Psoas muscle (tissue), 8 donors: Measurements from ENCODE around the gene MUC6. TPM values are rescaled to one million over a fixed set of nuclear protein-coding genes. Genes with fewer than 3 reads are reported as not detected.

ENCODE experiments used
- ATAC-seq, 4 donors: fragments of 200-7000 bp; cut with Tn5 transposase; one replicate each; pipeline ENCODE4 v1.9.1; 2020; ENCODE audit warnings: moderate library complexity in 3 of 4, mild to moderate bottlenecking in 2 of 4
- DNase-seq, 2 donors: peaks; one replicate each; pipeline ENCODE4 v3.0.0-alpha.2; 2020
- H3K27ac ChIP-seq: fragments of 200-600 bp; one replicate; pipeline ENCODE4 v1.8.0; 2022
- H3K27me3 ChIP-seq, 3 donors: fragments of 200-600 bp in 1 of 3; one replicate each; pipeline versions ENCODE4 v1.6.1 to v1.8.0; 2013 to 2022; ENCODE audit warnings: low read length in 2 of 3, mild to moderate bottlenecking in 2 of 3, moderate library complexity in 1 of 3; ENCODE audit not compliant: insufficient read depth in 3 of 3
- H3K36me3 ChIP-seq, 2 donors: fragments of 200-600 bp in 1 of 2; one replicate each; pipeline versions ENCODE4 v1.6.1 to v1.8.0; 2013 to 2022; ENCODE audit warnings: low read depth in 1 of 2, mild to moderate bottlenecking in 1 of 2, moderate library complexity in 1 of 2; ENCODE audit not compliant: insufficient read depth in 1 of 2
- H3K4me1 ChIP-seq: fragments of 200-600 bp; one replicate; pipeline ENCODE4 v1.8.0; 2022
- H3K4me3 ChIP-seq: fragments of 200-600 bp; one replicate; pipeline ENCODE4 v1.8.0; 2022; ENCODE audit warnings: mild to moderate bottlenecking
- H3K9me3 ChIP-seq: fragments of 200-600 bp; one replicate; pipeline ENCODE4 v1.8.0; 2022
- WGBS, 3 donors: extraction: QIAGEN DNeasy Blood & Tissue Kit; methylation state at CpG; one replicate each; pipeline versions ENCODE4 v1.1.6 to v1.1.7; 2013; 5-methylcytosine and 5-hydroxymethylcytosine counted together
- intact Hi-C, 2 donors: fragments of 100-400 bp; cut with DNase I; formaldehyde crosslinking; loops; one replicate each; pipeline versions ENCODE4 v1.11.0 to v1.14.2; 2022
- polyA plus RNA-seq, 3 donors: library from polyadenylated mRNA; stranded (reverse); fragments of 200-250 nt; gene quantifications; one replicate each; pipeline ENCODE4 v1.2.3, GENCODE V29; 2013
- total RNA-seq, 4 donors: library from RNA; stranded (reverse); fragmentation: NEBNext Ultra II Directional in 2 of 4; extraction: Animal tissue kit (Norgen Biotek cat#: 25700) in 2 of 4; gene quantifications; one replicate each; pipeline versions ENCODE4 v1.2.1 to v1.2.4, GENCODE V29; 2021 to 2023
- TF ChIP-seq, protein P1 (sequence below): fragments of 200-600 bp; IDR thresholded peaks from one replicate; pipeline ENCODE4 v1.8.0; 2022; ENCODE audit warnings: antibody characterized with exemption
- donor health status: healthy with polysubstance abuse.
- donor health status: DM: no; HTN: no; CAD: no; lungs with moderate emphysema.
- donor health status: Bipolar disorder and iron deficiency.
- donor health status: healthy.
- donor health status: DM: yes; HTN: yes; CAD: no.
- donor health status: DM: no; HTN: no; CAD: no.
- donor health status: DM: no; HTN: no; CAD: no.
- donor health status: DM: yes; HTN: yes; CAD: no.

MUC6 gene
- total and polyA plus RNA-seq, 7 donors = under 0.01 to 0.04 (median 0.01) TPM; not detected in 4

DNA sequence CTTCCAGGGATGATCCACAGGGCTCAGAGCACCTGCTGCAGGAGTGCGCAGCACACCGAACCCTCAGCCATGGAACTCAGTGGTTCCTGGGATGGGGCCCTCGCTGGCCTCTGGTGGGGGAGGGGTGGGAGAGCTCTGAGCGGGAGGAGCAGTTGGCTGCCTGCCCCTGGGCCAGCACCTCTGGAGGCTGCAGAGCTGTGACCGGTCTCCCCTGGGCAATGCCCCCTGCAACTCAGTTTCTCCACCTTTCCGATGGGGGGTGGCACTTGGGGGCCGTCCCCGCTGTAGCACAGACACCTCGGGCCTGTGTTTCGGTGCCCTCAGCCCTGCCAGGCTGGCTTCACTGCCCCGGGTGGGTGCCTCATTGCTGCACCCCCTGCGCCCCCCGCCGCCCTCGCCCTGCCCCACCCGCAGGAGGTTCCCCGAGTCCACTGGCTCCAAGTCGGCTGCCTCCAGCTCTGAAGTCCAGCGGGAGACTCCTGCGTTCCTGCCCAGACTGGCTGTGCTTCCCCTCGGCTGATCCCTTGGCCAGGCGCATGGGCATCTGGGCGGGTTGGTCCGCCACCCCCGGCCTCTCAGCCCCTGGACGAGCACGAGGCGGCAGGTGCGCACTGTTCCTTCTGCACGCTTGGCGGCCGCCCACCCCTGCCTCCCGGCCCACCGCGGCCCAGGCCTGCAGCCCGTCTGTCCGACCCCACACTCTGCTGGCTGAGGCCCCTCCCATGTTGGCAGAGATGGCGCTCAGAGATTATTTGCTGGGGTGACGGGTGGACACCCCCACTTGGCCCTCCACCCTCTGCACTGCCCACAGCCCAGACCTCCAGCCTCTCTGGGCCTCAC is 1.8 kb downstream of the MUC6 start:
- ATAC-seq (peak in 3 of 4 donors; percentile 13 to 32 (median 26)), DNase-seq (no peak)
- H3K4me3 ChIP-seq = no peak overlapping the region
- WGBS, 3 donors = 30 to 44% (median 38%) methylated on average over 30 to 39 of the region's 39 CpGs
- no peaks in the 10 kb centered on the region for H3K9me3 ChIP-seq
- H3K27ac ChIP-seq = no peak overlapping the region
- H3K36me3 ChIP-seq = no peaks in the 10 kb centered on the region
- intact Hi-C loops = no loop called here
- TF ChIP-seq, protein P1, sequence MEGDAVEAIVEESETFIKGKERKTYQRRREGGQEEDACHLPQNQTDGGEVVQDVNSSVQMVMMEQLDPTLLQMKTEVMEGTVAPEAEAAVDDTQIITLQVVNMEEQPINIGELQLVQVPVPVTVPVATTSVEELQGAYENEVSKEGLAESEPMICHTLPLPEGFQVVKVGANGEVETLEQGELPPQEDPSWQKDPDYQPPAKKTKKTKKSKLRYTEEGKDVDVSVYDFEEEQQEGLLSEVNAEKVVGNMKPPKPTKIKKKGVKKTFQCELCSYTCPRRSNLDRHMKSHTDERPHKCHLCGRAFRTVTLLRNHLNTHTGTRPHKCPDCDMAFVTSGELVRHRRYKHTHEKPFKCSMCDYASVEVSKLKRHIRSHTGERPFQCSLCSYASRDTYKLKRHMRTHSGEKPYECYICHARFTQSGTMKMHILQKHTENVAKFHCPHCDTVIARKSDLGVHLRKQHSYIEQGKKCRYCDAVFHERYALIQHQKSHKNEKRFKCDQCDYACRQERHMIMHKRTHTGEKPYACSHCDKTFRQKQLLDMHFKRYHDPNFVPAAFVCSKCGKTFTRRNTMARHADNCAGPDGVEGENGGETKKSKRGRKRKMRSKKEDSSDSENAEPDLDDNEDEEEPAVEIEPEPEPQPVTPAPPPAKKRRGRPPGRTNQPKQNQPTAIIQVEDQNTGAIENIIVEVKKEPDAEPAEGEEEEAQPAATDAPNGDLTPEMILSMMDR = no peak
- H3K4me1 ChIP-seq = peaks cover 12% of the 10 kb centered on the region
- peaks cover 0 to 4% (median 0%) of the 10 kb centered on the region in 3 donors for H3K27me3 ChIP-seq

DNA sequence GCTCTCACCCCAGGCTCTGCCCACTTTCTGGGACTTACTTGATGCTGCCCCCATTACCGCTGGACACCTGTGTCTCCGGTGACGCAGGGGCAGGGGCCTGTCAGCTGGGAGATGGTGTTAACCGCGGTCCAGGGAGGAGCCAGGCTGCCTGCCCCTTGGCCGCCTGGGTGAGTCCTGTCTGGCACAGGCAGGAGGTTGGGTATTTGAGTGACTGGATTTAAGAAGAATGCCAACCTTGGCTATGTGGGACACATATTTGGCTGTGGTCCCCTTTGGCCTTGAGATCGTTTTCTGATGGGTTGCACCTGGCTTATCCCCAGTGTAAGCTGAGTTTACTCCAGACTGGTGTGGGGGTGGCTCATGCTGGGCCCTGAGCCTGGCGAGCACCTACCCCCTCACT is 2.5 kb downstream of the MUC6 start:
- intact Hi-C loops = no loop called here
- no peak overlapping the region for H3K4me3 ChIP-seq
- no peaks in the 10 kb centered on the region for H3K36me3 ChIP-seq
- H3K27me3 ChIP-seq = peaks cover 0 to 4% (median 0%) of the 10 kb centered on the region in 3 donors
- H3K27ac ChIP-seq = no peak overlapping the region
- no peaks in the 10 kb centered on the region for H3K9me3 ChIP-seq
- peaks cover 12% of the 10 kb centered on the region for H3K4me1 ChIP-seq
- ATAC-seq (peak; percentile 38 to 78 (median 63)), DNase-seq (no peak)
- 26 to 42% (median 36%) methylated on average over 8 of the region's 8 CpGs for WGBS, 3 donors
- TF ChIP-seq, protein P1 = no peak

DNA sequence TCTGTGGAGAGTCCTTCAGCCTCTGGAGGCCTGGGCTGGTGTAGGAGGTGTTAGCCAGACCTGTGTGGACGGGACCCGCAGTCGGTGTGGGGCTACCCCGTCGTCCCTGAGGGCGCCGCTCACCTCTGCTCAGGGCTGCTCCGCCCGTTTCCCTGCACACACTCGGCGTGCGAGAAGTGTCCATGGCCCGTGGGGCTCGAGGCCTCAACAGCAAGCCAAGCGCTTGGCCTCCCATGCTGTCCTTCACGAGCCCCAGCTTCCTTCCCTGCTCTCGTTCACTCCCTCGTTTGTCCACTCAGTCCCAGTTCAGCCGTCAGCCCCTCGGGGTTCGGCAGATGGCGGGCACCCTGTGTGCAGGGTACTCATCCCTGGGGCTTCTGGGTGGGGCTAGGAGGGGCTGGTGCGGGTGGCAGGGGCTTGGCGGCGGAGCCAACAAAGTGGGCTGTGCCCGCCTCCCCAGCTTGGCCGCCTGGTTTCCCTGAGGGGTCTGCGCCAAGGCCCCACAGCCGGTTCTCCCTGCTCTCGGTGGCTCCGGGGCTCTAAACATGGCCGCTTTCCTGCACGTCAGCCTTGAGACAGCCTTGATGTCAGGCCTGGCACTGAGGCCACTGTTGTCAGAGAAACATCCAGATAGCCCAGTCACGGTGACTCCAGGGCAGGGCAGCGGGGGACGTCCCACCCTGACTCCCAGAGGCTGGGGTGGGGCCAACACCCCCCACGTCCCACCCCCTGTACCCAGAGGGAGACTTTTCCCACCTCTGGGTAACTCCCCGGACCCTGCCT is 3.3 kb downstream of the MUC6 start:
- no peaks in the 10 kb centered on the region for H3K36me3 ChIP-seq
- intact Hi-C loops = no loop called here
- DNase-seq = no peak
- no peak overlapping the region for H3K4me3 ChIP-seq
- peaks cover 12% of the 10 kb centered on the region for H3K4me1 ChIP-seq
- no peak overlapping the region for H3K27ac ChIP-seq
- TF ChIP-seq, protein P1 = no peak
- ATAC-seq = no peak
- H3K9me3 ChIP-seq = no peaks in the 10 kb centered on the region
- peaks cover 0 to 4% (median 0%) of the 10 kb centered on the region in 3 donors for H3K27me3 ChIP-seq
- WGBS, 3 donors = 68 to 73% (median 70%) methylated on average over 34 to 38 of the region's 38 CpGs

DNA sequence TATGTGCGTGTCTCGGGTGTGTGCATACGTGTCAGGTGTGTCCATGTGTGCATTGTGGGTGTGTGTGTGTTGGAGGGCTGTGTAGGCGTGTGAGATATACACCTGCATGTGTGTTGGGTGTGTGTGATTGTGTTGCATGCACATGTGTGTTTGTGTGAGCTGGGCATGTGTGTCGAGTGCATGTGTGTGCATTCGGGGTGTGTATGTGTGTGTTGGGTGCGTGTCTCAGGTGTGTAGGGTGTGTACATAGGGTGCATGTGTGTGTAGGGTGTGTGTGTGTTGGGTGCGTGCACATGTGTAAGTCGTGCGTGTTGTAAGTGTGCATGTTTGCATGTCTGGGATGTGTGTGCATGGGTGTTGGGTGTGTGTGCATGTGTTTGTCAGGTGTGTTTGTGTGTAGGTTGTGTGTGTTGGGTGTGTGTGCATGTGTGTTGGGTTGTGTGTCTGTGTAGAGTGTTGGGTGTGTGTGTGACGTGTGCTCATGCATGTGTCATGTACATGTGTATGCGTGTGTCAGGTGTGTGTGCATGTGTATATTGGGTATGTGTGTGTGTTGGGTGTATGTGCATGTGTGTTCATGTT is 4.1 kb downstream of the MUC6 start:
- no peak overlapping the region for H3K4me3 ChIP-seq
- H3K9me3 ChIP-seq = no peaks in the 10 kb centered on the region
- WGBS, 3 donors = 96 to 97% (median 97%) methylated on average over 12 of the region's 12 CpGs
- TF ChIP-seq, protein P1 = no peak
- ATAC-seq = no peak
- peaks cover 0 to 4% (median 0%) of the 10 kb centered on the region in 3 donors for H3K27me3 ChIP-seq
- peaks cover 12% of the 10 kb centered on the region for H3K4me1 ChIP-seq
- intact Hi-C loops = no loop called here
- no peak overlapping the region for H3K27ac ChIP-seq
- DNase-seq = no peak
- no peaks in the 10 kb centered on the region for H3K36me3 ChIP-seq
